Liver (tissue), 9 donors: ENCODE data around the gene GRM2. TPM values are rescaled to one million over a fixed set of nuclear protein-coding genes. Genes with fewer than 3 reads are reported as not detected.

Source experiments
- DNase-seq: peaks from one replicate; pipeline ENCODE4 v3.0.0-alpha.2; 2017; ENCODE audit warnings: low spot score
- H3K27ac ChIP-seq, 2 donors: one replicate each; pipeline ENCODE4 v1.7.0; 2013; ENCODE audit warnings: inconsistent platforms in 2 of 2, low read length in 2 of 2, control low read depth in 1 of 2, low read depth in 1 of 2, mild to moderate bottlenecking in 1 of 2
- H3K27me3 ChIP-seq, 4 donors: one replicate each; pipeline versions ENCODE4 v1.6.1 to v1.7.0; 2013; ENCODE audit warnings: low read length in 3 of 4, inconsistent platforms in 1 of 4, mild to moderate bottlenecking in 1 of 4, moderate library complexity in 1 of 4; ENCODE audit not compliant: control insufficient read depth in 4 of 4, insufficient read depth in 4 of 4
- H3K36me3 ChIP-seq, 4 donors: one replicate each; pipeline versions ENCODE4 v1.6.1 to v1.7.0; 2013; ENCODE audit warnings: low read length in 3 of 4, mild to moderate bottlenecking in 3 of 4, low read depth in 1 of 4, moderate library complexity in 1 of 4; ENCODE audit not compliant: control insufficient read depth in 4 of 4, insufficient read depth in 3 of 4
- H3K4me1 ChIP-seq, 4 donors: one replicate each; pipeline versions ENCODE4 v1.6.1 to v1.7.0; 2013; ENCODE audit warnings: low read length in 3 of 4, mild to moderate bottlenecking in 3 of 4, moderate library complexity in 1 of 4; ENCODE audit not compliant: control insufficient read depth in 4 of 4, insufficient read depth in 4 of 4
- H3K4me3 ChIP-seq, 3 donors: one replicate each; pipeline versions ENCODE4 v1.6.1 to v1.7.0; 2013; ENCODE audit warnings: low read length in 3 of 3, control low read depth in 1 of 3, low read depth in 1 of 3, mild to moderate bottlenecking in 1 of 3
- H3K9ac ChIP-seq, 2 donors: one replicate each; pipeline ENCODE4 v1.7.0; 2013; ENCODE audit warnings: low read length in 2 of 2, mild to moderate bottlenecking in 2 of 2, moderate library complexity in 2 of 2, control low read depth in 1 of 2, low read depth in 1 of 2
- H3K9me3 ChIP-seq, 4 donors: one replicate each; pipeline versions ENCODE4 v1.6.1 to v1.7.0; 2013; ENCODE audit warnings: low read length in 3 of 4; ENCODE audit not compliant: control insufficient read depth in 4 of 4
- CTCF ChIP-seq: fragments of 150-350 bp; IDR thresholded peaks from 2 replicates; pipeline ENCODE4 v1.5.1; 2017; ENCODE audit warnings: improper control_type of control experiment, low read depth, low read length; ENCODE audit not compliant: missing input control
- EGR1 ChIP-seq, 2 donors: IDR thresholded peaks; 2 replicates each; pipeline ENCODE4 v1.6.1; 2016 to 2018; ENCODE audit warnings: antibody characterized with exemption in 2 of 2, low read depth in 2 of 2
- FOXA1 ChIP-seq: IDR thresholded peaks from 2 replicates; pipeline ENCODE4 v1.6.1; 2016; ENCODE audit warnings: antibody characterized with exemption
- GABPA ChIP-seq, 2 donors: IDR thresholded peaks in 1 of 2; conservative IDR thresholded peaks in 1 of 2; 2 replicates each; pipeline ENCODE4 v1.6.1; 2016; ENCODE audit warnings: antibody characterized with exemption in 2 of 2, mild to moderate bottlenecking in 1 of 2, moderate library complexity in 1 of 2
- HNF4A ChIP-seq, 2 donors: conservative IDR thresholded peaks; 2 replicates each; pipeline ENCODE4 v1.6.1; 2016; ENCODE audit warnings: antibody characterized with exemption in 2 of 2, mild to moderate bottlenecking in 2 of 2
- HNF4G ChIP-seq: IDR thresholded peaks from 2 replicates; pipeline ENCODE4 v1.6.1; 2016; ENCODE audit warnings: antibody characterized with exemption
- NR2F2 ChIP-seq: IDR thresholded peaks from 2 replicates; pipeline ENCODE4 v1.6.1; 2016; ENCODE audit warnings: antibody characterized with exemption
- RAD21 ChIP-seq, 2 donors: IDR thresholded peaks; 2 replicates each; pipeline ENCODE4 v1.6.1; 2016; ENCODE audit warnings: antibody characterized with exemption in 2 of 2, mild to moderate bottlenecking in 2 of 2
- RXRA ChIP-seq, 2 donors: IDR thresholded peaks; 2 replicates each; pipeline ENCODE4 v1.6.1; 2017 to 2018; ENCODE audit warnings: antibody characterized with exemption in 2 of 2, mild to moderate bottlenecking in 1 of 2
- SP1 ChIP-seq: IDR thresholded peaks from 2 replicates; pipeline ENCODE4 v1.6.1; 2018; ENCODE audit warnings: antibody characterized with exemption, mild to moderate bottlenecking
- YY1 ChIP-seq: IDR thresholded peaks from 2 replicates; pipeline ENCODE4 v1.6.1; 2016; ENCODE audit warnings: antibody characterized with exemption, mild to moderate bottlenecking
- WGBS: extraction: QIAGEN DNeasy Blood & Tissue Kit; methylation state at CpG from one replicate; pipeline ENCODE4 v1.1.7; 2013; 5-methylcytosine and 5-hydroxymethylcytosine counted together
- polyA plus RNA-seq, 2 donors: library from polyadenylated mRNA; stranded (reverse) in 1 of 2; unstranded in 1 of 2; fragments of 200-250 nt in 1 of 2; fragments of >200 nt in 1 of 2; fragmentation: Nextera tagmentation in 1 of 2; extraction: Ambion mirVana in 1 of 2; gene quantifications; one replicate each; pipeline versions ENCODE4 v1.2.1 to v1.2.3, GENCODE V29; 2013 to 2015
- total RNA-seq, 2 donors: library from RNA; depleted of rRNA; stranded (reverse); fragments of >200 nt; gene quantifications; one replicate each; pipeline ENCODE4 v1.2.3, GENCODE V29; 2014
- TF ChIP-seq, protein P1 (sequence below): IDR thresholded peaks from 2 replicates; pipeline ENCODE4 v1.6.1; 2016; ENCODE audit warnings: antibody characterized with exemption
- donor health status: healthy.
- donor health status: healthy.
- donor health status: healthy.
- donor health status: healthy.
- donor health status: healthy.

GRM2 gene
- total and polyA plus RNA-seq, 4 donors: 0.02 to 0.08 TPM; not detected in 2

GRCh38 chr3:51717947-51718346 lies 11.1 kb downstream of the GRM2 start:
- no peaks in the 10 kb centered on the region for H3K9me3 ChIP-seq
- no peak overlapping the region for H3K27ac ChIP-seq
- TF ChIP-seq FOXA1 (no peak), SP1 (no peak), HNF4G (no peak), EGR1 (IDR thresholded peaks at IDR 0.05; ENCODE audit: low read depth in 2 of 2) (no peak), YY1 (no peak), CTCF (no peak), NR2F2 (no peak), RAD21 (IDR thresholded peaks at IDR 0.05) (no peak), GABPA (IDR thresholded peaks at IDR 0.05 in 1 of 2, conservative IDR thresholded peaks at IDR 0.05 in 1 of 2) (no peak)
- DNase-seq: no peak
- H3K9ac ChIP-seq: no peak overlapping the region
- no peaks in the 10 kb centered on the region for H3K36me3 ChIP-seq
- H3K4me1 ChIP-seq: no peaks in the 10 kb centered on the region
- H3K4me3 ChIP-seq: no peak overlapping the region
- no peaks in the 10 kb centered on the region for H3K27me3 ChIP-seq
- WGBS: 85% methylated on average over 7 of the region's 7 CpGs

DNA sequence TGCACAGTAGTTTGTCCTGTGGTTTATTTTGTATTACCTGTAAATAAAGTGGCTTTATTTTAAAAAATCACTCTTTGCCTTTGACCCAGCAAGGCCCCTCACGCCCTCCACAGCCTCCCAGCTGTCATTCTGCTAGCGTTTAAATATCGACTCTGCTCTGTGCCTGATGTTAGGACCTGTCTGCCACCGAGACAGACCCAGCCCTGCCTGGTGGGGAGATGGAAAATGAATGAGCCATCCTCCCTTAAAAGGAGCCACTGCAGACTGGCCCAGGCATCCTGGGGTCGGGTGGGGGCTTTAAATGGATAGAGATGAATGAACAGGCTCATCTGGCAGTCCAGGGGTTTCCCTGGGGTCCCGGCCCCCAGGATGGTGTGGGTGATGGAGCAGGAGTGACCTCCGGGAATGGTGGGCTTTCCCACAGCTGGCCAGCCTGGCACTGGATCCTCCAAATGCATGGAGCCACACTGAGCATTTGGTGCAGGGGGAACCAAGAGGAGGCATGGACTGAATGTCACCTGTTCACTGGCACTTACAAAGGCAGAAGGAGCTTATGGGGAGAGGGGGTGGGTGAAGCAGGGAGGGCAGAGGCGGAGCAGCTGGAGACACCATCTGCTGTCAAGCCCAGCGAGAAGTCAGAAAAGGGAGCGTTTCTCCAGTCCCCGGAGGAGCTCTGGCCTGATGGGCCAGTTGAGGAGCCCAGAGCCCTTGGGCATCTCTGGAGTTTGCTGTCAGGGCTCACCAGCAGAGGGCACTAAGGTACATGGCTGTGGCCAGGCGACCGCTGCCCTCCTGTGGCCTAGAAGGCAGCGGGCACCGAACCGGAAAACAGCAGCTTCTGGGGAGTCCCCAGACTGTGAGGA lies 11.9 kb downstream of the GRM2 start:
- Histone ChIP-seq H3K36me3 (no peaks in the 10 kb centered on the region), H3K27ac (no peak overlapping the region), H3K9ac (no peak overlapping the region), H3K4me3 (no peak overlapping the region), H3K4me1 (no peaks in the 10 kb centered on the region), H3K27me3 (no peaks in the 10 kb centered on the region), H3K9me3 (no peaks in the 10 kb centered on the region)
- TF ChIP-seq HNF4A (conservative IDR thresholded peaks at IDR 0.05): peak; percentile 48 to 71
- TF ChIP-seq RAD21 (IDR thresholded peaks at IDR 0.05): peak; percentile 72 to 84
- peak; percentile 75 for TF ChIP-seq CTCF
- TF ChIP-seq, protein P1, sequence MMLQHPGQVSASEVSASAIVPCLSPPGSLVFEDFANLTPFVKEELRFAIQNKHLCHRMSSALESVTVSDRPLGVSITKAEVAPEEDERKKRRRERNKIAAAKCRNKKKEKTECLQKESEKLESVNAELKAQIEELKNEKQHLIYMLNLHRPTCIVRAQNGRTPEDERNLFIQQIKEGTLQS: no peak
- TF ChIP-seq RXRA (IDR thresholded peaks at IDR 0.05): peak in 1 of 2 donors; percentile 45
- peak; percentile 34 for TF ChIP-seq SP1
- 44% methylated on average over 16 of the region's 16 CpGs for WGBS
- DNase-seq: peak; percentile 55
